ENCODE measurements around the gene OR8B3.

DNA sequence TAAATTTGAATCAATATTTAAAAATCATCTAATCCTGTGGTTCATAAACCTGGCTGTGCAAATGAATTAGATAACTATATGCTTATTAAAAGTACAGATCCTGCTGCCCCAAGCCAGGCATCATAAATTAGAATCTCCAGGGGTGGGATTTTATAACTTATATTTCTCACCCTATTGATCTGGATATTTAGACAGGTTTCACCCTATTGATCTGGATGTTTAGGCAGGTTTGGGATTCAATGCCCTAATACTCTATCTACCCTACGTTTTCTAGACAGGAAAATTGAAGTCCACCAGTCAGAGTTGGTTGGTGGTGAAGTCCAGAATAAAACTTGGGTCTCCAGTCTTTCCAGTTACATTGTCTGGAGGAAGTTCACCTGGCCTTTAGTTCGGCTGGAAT is 44.0 kb upstream of the OR8B3 start:
- no peak for TF ChIP-seq POLR2A (IDR thresholded peaks at IDR 0.05; ENCODE audit: low read depth, low read length)
- no peak for TF ChIP-seq POLR2AphosphoS5 (IDR thresholded peaks at IDR 0.05; ENCODE audit: low read depth, low read length)
- no peak for TF ChIP-seq TAF1 (IDR thresholded peaks at IDR 0.05; ENCODE audit: low read depth, low read length)
- TF ChIP-seq SPI1 (IDR thresholded peaks at IDR 0.05; ENCODE audit: low read depth, low read length), result no peak

Data from GM12891 (cell line).